22Rv1 (cell line): ENCODE data around the gene RPS18.
A peak's percentile ranks its signal among the peaks of the same experiment; 100 is the strongest.

Source experiments
- H3K27ac ChIP-seq: fragments of 450-650 bp; 2 replicates; pipeline ENCODE4 v1.5.1; 2017
- CTCF ChIP-seq: fragments of 450-650 bp; IDR thresholded peaks from 2 replicates; pipeline ENCODE4 v1.5.1; 2017; ENCODE audit warnings: mild to moderate bottlenecking
- ZFX ChIP-seq: fragments of 450-650 bp; IDR thresholded peaks from 2 replicates; pipeline ENCODE4 v1.6.1; 2017; ENCODE audit warnings: antibody characterized with exemption, borderline replicate concordance

The RPS18 gene

GRCh38 chr6:33295621-33296369, 23.9 kb downstream of the RPS18 start:
- peak overlapping the region; percentile 98 for H3K27ac ChIP-seq

GRCh38 chr6:33296797-33297405, 25.0 kb downstream of the RPS18 start:
- H3K27ac ChIP-seq: peak overlapping the region; percentile 98
- no peak for TF ChIP-seq ZFX
- no peak for TF ChIP-seq CTCF

More at GRCh38 chr6:33295621-33296369, 23.9 kb downstream of the RPS18 start:
- TF ChIP-seq ZFX (no peak), CTCF (no peak)

GRCh38 chr6:33297406-33297955, 25.6 kb downstream of the RPS18 start:
- peak overlapping the region; percentile 98 for H3K27ac ChIP-seq

GRCh38 chr6:33297956-33298772, 26.3 kb downstream of the RPS18 start:
- H3K27ac ChIP-seq: peak overlapping the region; percentile 98
- TF ChIP-seq CTCF (no peak), ZFX (no peak)

More at GRCh38 chr6:33297406-33297955, 25.6 kb downstream of the RPS18 start:
- TF ChIP-seq CTCF (no peak), ZFX (no peak)

- peak within 1 kb of the TSS; percentile 98 for H3K27ac ChIP-seq
- no peak for TF ChIP-seq CTCF
These were observed 26.9 kb downstream of the RPS18 start, which contains the start of gene RGL2 for GRCh38 chr6:33298773-33299236. Gene RGL2 (minus strand): TSS chr6:33298942. CDS start chr6:33298610, 332 bp downstream.

- TF ChIP-seq CTCF: peak; percentile 90
- TF ChIP-seq ZFX: no peak
- peak overlapping the region; percentile 98 for H3K27ac ChIP-seq
These were observed 27.5 kb downstream of the RPS18 start for GRCh38 chr6:33299237-33299944.
